HG02970 (cell line): ENCODE measurements around the gene WNT1.

Experiments used
- ATAC-seq: cut with Tn5 transposase; IDR thresholded peaks from one replicate; pipeline ENCODE4 v1.9.1; 2021; ENCODE audit warnings: mild to moderate bottlenecking, moderate library complexity, moderate number of reproducible peaks; ENCODE audit not compliant: unreplicated experiment, low FRiP score

WNT1 gene

DNA sequence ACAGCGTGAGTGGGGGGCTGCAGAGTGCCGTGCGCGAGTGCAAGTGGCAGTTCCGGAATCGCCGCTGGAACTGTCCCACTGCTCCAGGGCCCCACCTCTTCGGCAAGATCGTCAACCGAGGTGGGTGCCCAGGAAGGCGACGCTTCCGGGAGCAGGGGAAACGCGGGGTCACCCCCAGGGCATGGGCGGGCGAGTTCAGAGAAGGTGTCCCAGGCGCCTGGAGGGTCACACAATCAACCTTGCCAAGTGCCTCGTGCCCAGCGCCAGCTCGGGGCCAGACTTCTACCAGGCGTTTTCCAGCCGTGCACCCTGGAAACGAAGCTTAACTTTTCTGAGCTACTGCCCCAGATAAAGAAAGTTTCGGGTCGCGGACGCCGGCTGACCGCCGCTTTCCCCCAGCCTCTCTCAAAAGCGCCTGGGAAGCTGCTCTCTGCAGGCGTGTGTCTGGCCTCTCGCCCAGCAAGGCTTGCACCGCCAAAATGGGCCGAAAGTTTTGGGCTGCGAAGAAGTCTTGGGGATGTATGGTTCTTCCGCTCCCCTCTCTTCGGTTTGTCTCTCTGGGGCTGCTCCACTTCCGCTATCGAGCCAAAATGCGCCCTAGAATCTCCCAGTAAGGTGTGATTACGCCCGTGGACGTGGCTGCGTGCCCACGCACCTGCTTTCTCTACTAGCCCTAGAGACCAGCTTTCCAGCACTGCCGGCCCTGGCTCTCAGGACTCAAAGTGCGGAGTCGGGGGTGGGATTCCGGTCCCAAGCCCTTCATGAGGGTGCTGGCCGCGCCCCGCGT lies 1.7 kb downstream of the WNT1 start:
- no peak for ATAC-seq

DNA sequence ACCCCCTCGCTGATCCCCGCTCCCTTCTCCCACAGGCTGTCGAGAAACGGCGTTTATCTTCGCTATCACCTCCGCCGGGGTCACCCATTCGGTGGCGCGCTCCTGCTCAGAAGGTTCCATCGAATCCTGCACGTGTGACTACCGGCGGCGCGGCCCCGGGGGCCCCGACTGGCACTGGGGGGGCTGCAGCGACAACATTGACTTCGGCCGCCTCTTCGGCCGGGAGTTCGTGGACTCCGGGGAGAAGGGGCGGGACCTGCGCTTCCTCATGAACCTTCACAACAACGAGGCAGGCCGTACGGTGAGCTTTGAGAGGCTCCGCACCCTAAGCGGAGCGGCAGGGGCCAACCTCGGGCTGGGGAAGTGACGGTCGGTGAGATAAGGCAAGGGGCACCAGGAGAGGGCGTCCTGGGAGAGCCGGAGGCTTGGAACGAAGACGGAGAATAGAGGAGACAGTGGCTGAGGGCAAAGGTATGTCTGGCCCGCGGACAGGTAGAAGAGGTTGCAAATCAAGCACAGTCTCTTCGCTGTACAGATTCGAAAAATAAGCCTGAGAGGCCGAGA lies 2.3 kb downstream of the WNT1 start:
- no peak for ATAC-seq

DNA sequence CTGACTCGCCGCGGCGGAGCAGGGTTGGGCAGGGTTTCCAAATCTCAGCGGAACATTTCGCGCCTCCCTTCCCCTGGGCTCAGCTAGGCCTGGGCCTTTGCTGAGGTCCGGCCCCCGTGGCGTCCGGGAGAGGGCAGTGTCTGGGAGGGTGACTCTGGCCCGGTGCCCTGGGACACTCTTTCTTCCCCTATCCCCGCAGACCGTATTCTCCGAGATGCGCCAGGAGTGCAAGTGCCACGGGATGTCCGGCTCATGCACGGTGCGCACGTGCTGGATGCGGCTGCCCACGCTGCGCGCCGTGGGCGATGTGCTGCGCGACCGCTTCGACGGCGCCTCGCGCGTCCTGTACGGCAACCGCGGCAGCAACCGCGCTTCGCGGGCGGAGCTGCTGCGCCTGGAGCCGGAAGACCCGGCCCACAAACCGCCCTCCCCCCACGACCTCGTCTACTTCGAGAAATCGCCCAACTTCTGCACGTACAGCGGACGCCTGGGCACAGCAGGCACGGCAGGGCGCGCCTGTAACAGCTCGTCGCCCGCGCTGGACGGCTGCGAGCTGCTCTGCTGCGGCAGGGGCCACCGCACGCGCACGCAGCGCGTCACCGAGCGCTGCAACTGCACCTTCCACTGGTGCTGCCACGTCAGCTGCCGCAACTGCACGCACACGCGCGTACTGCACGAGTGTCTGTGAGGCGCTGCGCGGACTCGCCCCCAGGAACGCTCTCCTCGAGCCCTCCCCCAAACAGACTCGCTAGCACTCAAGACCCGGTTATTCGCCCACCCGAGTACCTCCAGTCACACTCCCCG lies 3.0 kb downstream of the WNT1 start:
- no peak for ATAC-seq

DNA sequence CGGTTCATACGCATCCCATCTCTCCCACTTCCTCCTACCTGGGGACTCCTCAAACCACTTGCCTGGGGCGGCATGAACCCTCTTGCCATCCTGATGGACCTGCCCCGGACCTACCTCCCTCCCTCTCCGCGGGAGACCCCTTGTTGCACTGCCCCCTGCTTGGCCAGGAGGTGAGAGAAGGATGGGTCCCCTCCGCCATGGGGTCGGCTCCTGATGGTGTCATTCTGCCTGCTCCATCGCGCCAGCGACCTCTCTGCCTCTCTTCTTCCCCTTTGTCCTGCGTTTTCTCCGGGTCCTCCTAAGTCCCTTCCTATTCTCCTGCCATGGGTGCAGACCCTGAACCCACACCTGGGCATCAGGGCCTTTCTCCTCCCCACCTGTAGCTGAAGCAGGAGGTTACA lies 3.6 kb downstream of the WNT1 start:
- no peak for ATAC-seq

DNA sequence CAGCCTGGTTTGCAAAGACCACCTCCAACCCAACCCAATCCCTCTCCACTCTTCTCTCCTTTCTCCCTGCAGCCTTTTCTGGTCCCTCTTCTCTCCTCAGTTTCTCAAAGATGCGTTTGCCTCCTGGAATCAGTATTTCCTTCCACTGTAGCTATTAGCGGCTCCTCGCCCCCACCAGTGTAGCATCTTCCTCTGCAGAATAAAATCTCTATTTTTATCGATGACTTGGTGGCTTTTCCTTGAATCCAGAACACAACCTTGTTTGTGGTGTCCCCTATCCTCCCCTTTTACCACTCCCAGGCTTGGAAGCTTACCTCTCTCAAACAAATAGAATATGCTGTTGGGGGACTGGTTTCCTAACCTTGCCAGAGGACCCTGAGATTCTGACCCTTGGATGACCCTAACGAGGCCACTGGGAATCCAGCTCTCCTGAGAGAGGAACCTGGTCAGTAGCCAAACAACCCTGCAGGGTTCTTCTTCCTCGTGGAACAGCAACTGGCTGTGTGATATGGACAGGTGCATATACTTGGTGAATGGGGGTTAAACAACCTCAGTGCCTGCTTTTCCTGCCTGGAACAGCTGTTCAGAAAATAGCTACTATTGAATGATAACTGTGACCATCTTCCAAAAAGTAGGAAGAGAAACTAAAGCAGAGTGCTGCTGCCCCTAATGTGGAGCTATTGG lies 4.4 kb downstream of the WNT1 start:
- no peak for ATAC-seq

DNA sequence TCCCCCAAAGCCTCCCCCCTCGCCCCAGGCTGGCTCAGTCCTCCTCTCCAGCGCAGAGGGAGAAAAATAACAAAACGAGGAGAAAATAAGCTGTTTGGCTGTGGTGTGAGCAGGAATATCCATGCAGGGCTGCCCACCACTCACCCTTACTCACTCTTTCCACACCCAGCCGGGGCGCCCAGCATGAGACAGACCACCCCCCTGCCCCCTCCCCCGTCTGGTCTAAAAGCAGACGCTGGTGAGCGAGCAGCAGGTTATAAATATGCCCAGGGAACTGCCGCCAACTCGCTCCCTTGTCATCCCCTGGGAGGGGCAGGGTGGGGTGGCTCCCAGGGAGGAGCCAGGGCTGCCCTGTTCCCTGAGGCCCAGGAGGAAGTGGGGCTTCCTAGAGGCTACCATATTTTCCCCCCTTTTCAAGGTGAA lies 7.4 kb downstream of the WNT1 start:
- ATAC-seq = no peak

GRCh38 chr12:48985901-48986300 lies 7.8 kb downstream of the WNT1 start:
- no peak for ATAC-seq

GRCh38 chr12:48986720-48987291 lies 8.7 kb downstream of the WNT1 start:
- ATAC-seq = no peak

DNA sequence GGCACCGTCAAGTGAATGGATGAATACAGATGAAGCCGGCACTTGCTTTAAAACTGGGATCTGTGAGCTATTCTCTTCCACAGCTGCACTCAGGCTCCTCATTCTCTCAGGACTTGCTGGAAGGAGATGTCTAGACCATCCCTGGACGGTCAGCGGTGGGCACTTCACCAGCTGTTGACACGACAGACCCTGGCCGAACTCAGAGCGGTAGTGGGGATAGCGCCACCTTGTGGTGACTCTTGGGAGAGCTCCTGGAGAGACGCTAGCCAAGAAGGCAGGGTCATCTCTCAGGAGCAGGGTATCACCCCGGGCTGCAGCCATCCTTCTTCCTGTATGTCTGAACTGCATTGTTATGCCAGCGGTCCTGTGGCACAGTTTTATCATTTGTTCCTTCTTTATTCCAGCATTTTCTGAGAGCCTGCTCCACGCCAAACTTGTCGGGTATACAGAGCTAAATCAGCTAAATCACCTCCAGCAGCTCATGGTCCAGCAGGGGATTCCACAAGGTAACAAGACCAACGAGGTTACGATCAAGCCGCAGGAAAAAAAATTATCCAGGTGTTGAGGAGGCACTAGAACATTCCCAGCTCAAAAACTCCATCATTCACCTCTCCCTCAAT lies 10.0 kb downstream of the WNT1 start:
- no peak for ATAC-seq

GRCh38 chr12:48990552-48990951 lies 12.4 kb downstream of the WNT1 start:
- ATAC-seq = no peak

DNA sequence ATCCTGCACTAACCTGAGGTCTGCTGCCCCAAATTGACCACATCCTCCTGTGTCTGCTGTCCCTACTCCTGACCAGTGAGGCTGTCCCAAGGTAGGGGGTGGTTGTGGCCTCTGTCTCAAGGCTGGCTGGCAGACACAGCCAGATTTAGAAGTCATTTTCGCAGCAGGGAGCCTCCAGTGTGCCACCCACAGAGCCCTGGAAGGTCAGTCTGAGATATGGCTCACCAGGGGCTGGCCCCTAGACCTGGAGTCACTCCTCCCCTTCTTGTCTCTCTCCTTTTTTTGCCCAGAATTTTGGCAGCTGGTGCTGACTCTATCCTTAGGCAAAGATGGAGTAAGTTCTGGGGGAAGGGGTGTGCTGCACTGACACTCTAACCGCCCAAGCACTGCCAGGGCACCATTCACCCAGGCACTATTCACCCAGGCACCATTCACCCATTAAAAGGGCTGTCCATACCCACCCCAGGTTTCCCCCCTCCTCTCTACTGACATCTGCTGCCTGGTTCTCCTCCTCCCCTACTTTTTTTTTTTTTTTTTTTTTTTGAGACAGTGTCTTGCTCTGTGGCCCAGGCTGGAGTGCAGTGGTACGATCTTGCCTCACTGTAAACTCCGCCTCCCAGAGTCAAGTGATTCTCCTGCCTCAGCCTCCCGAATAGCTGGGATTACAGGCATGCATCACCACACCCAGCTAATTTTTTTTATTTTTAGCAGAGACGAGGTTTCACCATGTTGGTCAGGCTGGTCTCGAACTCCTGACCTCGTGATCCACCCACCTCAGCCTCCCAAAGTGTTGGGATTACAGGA lies 13.3 kb downstream of the WNT1 start:
- no peak for ATAC-seq

- no peak for ATAC-seq
Observed at GRCh38 chr12:48993787-48994186, 15.7 kb downstream of the WNT1 start.

DNA sequence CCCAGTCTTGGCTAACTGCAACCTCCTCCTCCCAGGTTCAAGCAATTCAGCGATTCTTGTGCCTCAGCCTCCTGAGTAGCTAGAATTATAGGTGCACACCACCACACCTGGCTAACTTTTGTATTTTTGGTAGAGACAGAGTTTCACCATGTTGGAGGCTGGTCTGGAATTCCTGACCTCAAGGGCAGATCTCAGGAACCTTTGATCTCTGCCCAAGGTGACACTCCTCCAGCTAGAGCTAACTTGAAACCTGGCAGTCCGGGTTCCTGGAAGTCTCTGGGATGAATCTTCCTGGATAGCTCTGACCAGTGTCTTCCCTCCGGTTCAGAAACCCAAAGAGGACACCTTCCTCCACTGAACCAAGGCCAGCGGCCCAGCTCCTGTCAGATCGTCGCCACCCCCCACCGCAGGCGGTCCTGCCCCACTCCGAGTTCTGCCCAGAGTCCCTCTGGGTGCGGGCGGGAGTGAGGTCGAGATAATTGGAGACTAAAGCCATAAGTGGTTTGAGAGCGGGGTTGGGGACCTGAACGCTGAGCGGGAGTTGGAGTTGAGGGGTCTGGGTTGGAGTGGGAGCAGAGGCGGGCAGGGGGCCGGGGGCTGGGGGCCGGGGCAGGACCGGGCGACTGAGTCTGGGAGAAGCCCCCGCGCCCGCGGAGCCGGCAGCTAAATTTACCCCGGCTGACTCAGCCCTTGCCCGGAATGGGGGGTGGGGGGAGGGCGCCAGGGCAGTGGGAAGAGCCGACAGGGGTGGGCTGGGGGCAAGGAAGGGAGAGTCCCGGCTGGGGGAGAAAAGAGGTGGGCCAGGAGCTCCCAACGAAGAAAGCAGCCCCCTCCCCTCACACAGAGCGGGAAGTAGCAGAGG lies 16.3 kb downstream of the WNT1 start:
- no peak for ATAC-seq

- no peak for ATAC-seq
Observed at GRCh38 chr12:48995086-48995879, 17.2 kb downstream of the WNT1 start.

DNA sequence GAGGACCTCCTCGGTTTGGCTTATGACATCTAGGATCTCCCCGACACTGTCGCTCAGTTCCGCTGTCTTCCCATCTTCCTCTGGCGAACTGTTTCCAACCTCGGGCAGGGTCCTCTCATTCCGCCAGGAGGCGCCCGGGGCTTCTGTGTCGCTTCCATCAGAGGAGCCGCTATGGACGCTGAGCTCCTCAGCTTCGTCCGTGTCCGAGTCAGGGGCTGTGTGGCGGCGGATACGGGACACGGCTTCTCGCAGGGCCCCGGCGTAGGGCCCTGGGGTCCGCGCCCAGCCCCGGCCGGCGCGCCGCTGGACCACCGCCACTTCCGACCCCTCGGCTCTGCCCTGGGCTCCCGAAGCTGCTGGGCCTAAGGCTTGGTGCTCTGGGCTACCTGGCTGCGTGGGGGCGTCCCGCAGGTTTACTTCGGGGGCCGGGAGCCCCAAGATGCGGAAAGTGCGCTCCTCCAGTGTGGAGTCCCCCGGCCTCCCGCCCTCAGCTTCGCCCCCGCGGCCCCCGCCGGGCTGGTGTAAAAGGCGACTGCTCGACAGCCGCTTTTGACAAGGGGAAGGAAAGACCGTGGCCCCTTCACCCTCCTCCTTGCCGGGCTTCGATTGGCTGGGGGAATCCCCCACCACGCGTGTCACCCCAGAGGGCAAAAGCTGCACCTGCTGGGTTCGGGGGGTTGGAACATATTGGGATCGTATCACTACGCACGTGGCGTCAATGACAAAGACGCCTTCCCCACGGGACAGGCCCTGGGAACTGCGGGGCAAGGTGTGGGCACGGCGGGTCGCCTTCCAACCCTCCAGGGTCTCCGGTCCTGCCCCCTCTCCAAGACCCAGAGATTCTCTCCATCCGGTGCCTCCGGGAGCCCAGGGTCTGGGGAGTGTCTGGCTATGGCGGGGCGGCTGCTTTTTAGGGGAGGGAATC lies 18.9 kb downstream of the WNT1 start:
- no peak for ATAC-seq

DNA sequence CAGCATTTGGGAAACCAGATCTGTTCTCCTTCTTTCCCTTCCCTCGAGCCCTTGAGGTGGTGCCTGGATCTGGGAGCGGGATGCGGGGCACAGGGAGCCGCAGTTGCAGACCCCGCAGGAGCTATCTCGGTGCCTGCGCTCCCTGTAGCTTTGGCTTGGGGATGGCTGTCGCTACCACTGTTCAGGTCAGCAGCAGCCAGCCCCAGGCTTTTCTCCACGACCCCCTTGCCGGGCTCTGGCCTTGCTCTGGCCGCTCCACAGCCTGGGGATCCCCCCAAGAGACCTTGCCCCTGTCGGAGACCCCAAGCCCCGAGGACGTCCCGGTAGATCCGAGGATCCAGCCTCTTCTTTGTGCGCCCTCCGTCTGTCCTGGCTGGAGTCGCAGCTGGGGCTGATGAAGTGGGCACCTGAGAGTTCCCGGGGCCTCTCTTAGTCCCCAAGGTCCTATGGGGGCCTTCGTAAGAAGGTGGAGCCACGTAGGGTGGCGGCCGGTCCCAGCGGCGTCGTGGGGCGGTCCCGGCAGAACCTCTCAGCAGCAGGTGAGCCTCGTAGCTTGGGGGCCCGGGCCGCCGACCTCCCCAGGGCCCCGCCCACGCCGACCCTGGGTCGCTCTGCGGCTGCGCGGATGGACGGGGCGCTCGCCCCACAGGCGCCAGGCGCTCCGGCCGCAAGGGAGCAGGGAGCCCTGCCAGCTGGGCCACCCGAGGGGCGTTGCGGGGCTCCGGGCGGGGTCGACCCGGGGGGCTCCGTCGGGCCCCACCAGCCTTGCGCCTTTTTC lies 19.8 kb downstream of the WNT1 start:
- ATAC-seq = no peak
